ENCODE measurements around the gene GLI3. TPM values are rescaled to one million over a fixed set of nuclear protein-coding genes. Genes with fewer than 3 reads are reported as not detected.

The GLI3 gene
- polyA plus RNA-seq, 1 of the 3 experiments (the other 2 are of a cell fraction) = 0.08 TPM

GRCh38 chr7:42192066-42192465 lies 44.9 kb downstream of the GLI3 start:
- Histone ChIP-seq H3K4me1 (ENCODE audit: control insufficient read depth in 1 of 2, insufficient read depth in 2 of 2, low read depth in 1 of 2, low read length in 1 of 2) (no peaks in the 10 kb centered on the region), H3K79me2 (ENCODE audit: insufficient read depth) (no peaks in the 10 kb centered on the region), H3K27me3 (ENCODE audit: insufficient read depth) (peaks cover 47% of the 10 kb centered on the region), H3K4me3 (ENCODE audit: low read depth in 2 of 2, low read length in 1 of 2) (no peak overlapping the region), H2AFZ (ENCODE audit: low read depth) (no peak overlapping the region), H3K36me3 (replicated peaks in 1 of 2; ENCODE audit: control insufficient read depth in 1 of 2, insufficient read depth in 2 of 2, low read length in 1 of 2) (no peaks in the 10 kb centered on the region), H3K9me2 (0 out of 2 replicates have a peak, but pooled peaks cover 5% of the 10 kb centered on the region), H3K27ac (ENCODE audit: low read depth in 2 of 2, low read length in 1 of 2) (no peak overlapping the region), H3K9ac (no peak overlapping the region), H3K9me3 (no peaks in the 10 kb centered on the region), H3F3A (replicated peaks; ENCODE audit: insufficient read depth) (no peaks in the 10 kb centered on the region), H4K20me1 (ENCODE audit: insufficient read depth) (no peaks in the 10 kb centered on the region), H3K4me2 (no peak overlapping the region)
- no peak for DNase-seq
- TF ChIP-seq TCF12 (IDR thresholded peaks at IDR 0.05) (no peak), NFIC (IDR thresholded peaks at IDR 0.05; ENCODE audit: borderline replicate concordance) (no peak), TEAD4 (IDR thresholded peaks at IDR 0.05; ENCODE audit: borderline replicate concordance, insufficient read depth) (no peak), ELF1 (IDR thresholded peaks at IDR 0.05) (no peak), RXRA (IDR thresholded peaks at IDR 0.05; ENCODE audit: borderline replicate concordance, low read depth) (no peak), EZH2phosphoT487 (IDR thresholded peaks at IDR 0.05; ENCODE audit: borderline replicate concordance, low read depth) (no peak), FOSL2 (IDR thresholded peaks at IDR 0.05; ENCODE audit: borderline replicate concordance, low read depth) (no peak), SIN3A (IDR thresholded peaks at IDR 0.05; ENCODE audit: borderline replicate concordance, low read depth, low read length) (no peak), MEF2A (IDR thresholded peaks at IDR 0.05; ENCODE audit: borderline replicate concordance, low read depth) (no peak), RAD21 (IDR thresholded peaks at IDR 0.05; ENCODE audit: low read length) (no peak), POLR2AphosphoS5 (IDR thresholded peaks at IDR 0.05; ENCODE audit: low read depth, low read length) (no peak), EP300 (IDR thresholded peaks at IDR 0.05; ENCODE audit: borderline replicate concordance in 1 of 2, low read depth in 1 of 2, low read length in 1 of 2) (no peak), ZBTB33 (IDR thresholded peaks at IDR 0.05; ENCODE audit: borderline replicate concordance, low read depth) (no peak), USF1 (IDR thresholded peaks at IDR 0.05; ENCODE audit: borderline replicate concordance, low read depth) (no peak)
- TF ChIP-seq, protein P1, sequence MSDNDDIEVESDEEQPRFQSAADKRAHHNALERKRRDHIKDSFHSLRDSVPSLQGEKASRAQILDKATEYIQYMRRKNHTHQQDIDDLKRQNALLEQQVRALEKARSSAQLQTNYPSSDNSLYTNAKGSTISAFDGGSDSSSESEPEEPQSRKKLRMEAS (IDR thresholded peaks at IDR 0.05; ENCODE audit: low read depth) = no peak
- ChIA-PET POLR2A (no interaction called here), CTCF (no interaction called here)
- 17% methylated on average over 3 of the region's 3 CpGs for WGBS (ENCODE audit: low lambda C conversion rate)

- H3K27ac ChIP-seq (ENCODE audit: low read depth in 2 of 2, low read length in 1 of 2) = no peak overlapping the region
- CTCF ChIA-PET = no interaction called here
- no peak for DNase-seq
- H3K79me2 ChIP-seq (ENCODE audit: insufficient read depth) = no peaks in the 10 kb centered on the region
- 11% methylated on average over 1 of the region's 1 CpG for WGBS (ENCODE audit: low lambda C conversion rate)
- no peak overlapping the region for H3K4me2 ChIP-seq
- no peaks in the 10 kb centered on the region for H3K4me1 ChIP-seq (ENCODE audit: control insufficient read depth in 1 of 2, insufficient read depth in 2 of 2, low read depth in 1 of 2, low read length in 1 of 2)
- no peaks in the 10 kb centered on the region for H3K9me3 ChIP-seq
- H2AFZ ChIP-seq (ENCODE audit: low read depth) = no peak overlapping the region
- H4K20me1 ChIP-seq (ENCODE audit: insufficient read depth) = no peaks in the 10 kb centered on the region
- H3K9ac ChIP-seq = no peak overlapping the region
- POLR2A ChIA-PET = no interaction called here
- no peaks in the 10 kb centered on the region for H3F3A ChIP-seq (replicated peaks; ENCODE audit: insufficient read depth)
- H3K27me3 ChIP-seq (ENCODE audit: insufficient read depth) = peaks cover 38% of the 10 kb centered on the region
- TF ChIP-seq RXRA (IDR thresholded peaks at IDR 0.05; ENCODE audit: borderline replicate concordance, low read depth) (no peak), SIN3A (IDR thresholded peaks at IDR 0.05; ENCODE audit: borderline replicate concordance, low read depth, low read length) (no peak), MXI1 (IDR thresholded peaks at IDR 0.05; ENCODE audit: low read depth, low read length) (no peak)
- TF ChIP-seq, protein P2, sequence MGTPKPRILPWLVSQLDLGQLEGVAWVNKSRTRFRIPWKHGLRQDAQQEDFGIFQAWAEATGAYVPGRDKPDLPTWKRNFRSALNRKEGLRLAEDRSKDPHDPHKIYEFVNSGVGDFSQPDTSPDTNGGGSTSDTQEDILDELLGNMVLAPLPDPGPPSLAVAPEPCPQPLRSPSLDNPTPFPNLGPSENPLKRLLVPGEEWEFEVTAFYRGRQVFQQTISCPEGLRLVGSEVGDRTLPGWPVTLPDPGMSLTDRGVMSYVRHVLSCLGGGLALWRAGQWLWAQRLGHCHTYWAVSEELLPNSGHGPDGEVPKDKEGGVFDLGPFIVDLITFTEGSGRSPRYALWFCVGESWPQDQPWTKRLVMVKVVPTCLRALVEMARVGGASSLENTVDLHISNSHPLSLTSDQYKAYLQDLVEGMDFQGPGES (IDR thresholded peaks at IDR 0.05; ENCODE audit: low read depth, low read length) = no peak
- H3K36me3 ChIP-seq (replicated peaks in 1 of 2; ENCODE audit: control insufficient read depth in 1 of 2, insufficient read depth in 2 of 2, low read length in 1 of 2) = no peaks in the 10 kb centered on the region
- no peak overlapping the region for H3K4me3 ChIP-seq (ENCODE audit: low read depth in 2 of 2, low read length in 1 of 2)
- 0 out of 2 replicates have a peak, but pooled peaks cover 5% of the 10 kb centered on the region for H3K9me2 ChIP-seq
Measured at GRCh38 chr7:42189535-42189934, 47.5 kb downstream of the GLI3 start.

All from SK-N-SH (cell line).